ENCODE data around the gene MUS81. TPM values are rescaled to one million over a fixed set of nuclear protein-coding genes. Genes with fewer than 3 reads are reported as not detected.

Gene MUS81
- total and polyA plus RNA-seq, 2 of the 13 experiments (the other 11 are each of a cell fraction or from before 2014, with no cell fraction given), result 25.6 to 30.2 TPM

- TF ChIP-seq TBX2 (CRISPR knock-in tag; IDR thresholded peaks at IDR 0.05; ENCODE audit: borderline replicate concordance) (peak; percentile 41), ZNF687 (CRISPR knock-in tag; IDR thresholded peaks at IDR 0.05) (peak; percentile 76), MXI1 (IDR thresholded peaks at IDR 0.05; ENCODE audit: borderline replicate concordance, low read depth, low read length) (peak; percentile 44; the same call in 1 of the 3 replicates), ZNF253 (CRISPR knock-in tag; IDR thresholded peaks at IDR 0.05; ENCODE audit: borderline replicate concordance) (no peak), PAXIP1 (CRISPR knock-in tag; conservative IDR thresholded peaks at IDR 0.05) (0 out of 2 replicates have a peak, but pooled peaks have one; percentile 23), ZNF580 (CRISPR knock-in tag; IDR thresholded peaks at IDR 0.05; ENCODE audit: borderline replicate concordance, low read depth) (no peak), PRMT3 (CRISPR knock-in tag; IDR thresholded peaks at IDR 0.05; ENCODE audit: borderline replicate concordance, low read depth) (peak; percentile 41; the same call in 1 of the 2 replicates), HCFC1 (IDR thresholded peaks at IDR 0.05; ENCODE audit: low read depth, low read length) (0 out of 2 replicates have a peak, but pooled peaks have one; percentile 9), POLR2A (IDR thresholded peaks at IDR 0.05; ENCODE audit: insufficient read depth in 1 of 2, low read depth in 2 of 2, low read length in 2 of 2) (peak in 1 of 2 experiments; percentile 88; a peak in 2 of 4 replicates), HINFP (CRISPR knock-in tag; IDR thresholded peaks at IDR 0.05; ENCODE audit: low read depth) (0 out of 2 replicates have a peak, but pooled peaks have one; percentile 18), HOXA5 (CRISPR knock-in tag; IDR thresholded peaks at IDR 0.05) (0 out of 2 replicates have a peak, but pooled peaks have one; percentile 13), E2F1 (CRISPR knock-in tag; IDR thresholded peaks at IDR 0.05) (peak; percentile 48; the same call in 1 of the 2 replicates), NFIC (IDR thresholded peaks at IDR 0.05; ENCODE audit: low read length) (no peak), MEIS1 (CRISPR knock-in tag; IDR thresholded peaks at IDR 0.05; ENCODE audit: borderline replicate concordance) (0 out of 2 replicates have a peak, but pooled peaks have one; percentile 38), LCORL (IDR thresholded peaks at IDR 0.05) (no peak), LCORL (CRISPR knock-in tag; IDR thresholded peaks at IDR 0.05) (peak; percentile 45; the same call in 1 of the 2 replicates), ZC3H4 (CRISPR knock-in tag; IDR thresholded peaks at IDR 0.05; ENCODE audit: borderline replicate concordance) (peak; percentile 57; the same call in 1 of the 2 replicates), RNF2 (conservative IDR thresholded peaks at IDR 0.05; ENCODE audit: low read depth) (no peak)
These were observed 980 bp upstream of the MUS81 start (continued) for GRCh38 chr11:65859095-65859811.

All from HepG2 (cell line).